Thyroid gland (tissue), 4 donors: ENCODE results near the gene MAT2B.

Experiments used
- POLR2A ChIP-seq, 2 donors: fragments of 450-650 bp; IDR thresholded peaks; one replicate each; pipeline ENCODE4 v1.6.1; 2017; ENCODE audit warnings: antibody characterized with exemption in 2 of 2, mild to moderate bottlenecking in 2 of 2, moderate library complexity in 1 of 2
- TF ChIP-seq, protein P1 (sequence below), 6 experiments: fragments of 200-600 bp in 3 of 6; fragments of 450-650 bp in 3 of 6; sonication (generic) in 3 of 6; IDR thresholded peaks; one replicate each; pipeline ENCODE4 v1.5.1; 2016 to 2019; ENCODE audit warnings: antibody characterized with exemption in 6 of 6, mild to moderate bottlenecking in 2 of 6, inconsistent platforms in 1 of 6, moderate library complexity in 1 of 6

DNA sequence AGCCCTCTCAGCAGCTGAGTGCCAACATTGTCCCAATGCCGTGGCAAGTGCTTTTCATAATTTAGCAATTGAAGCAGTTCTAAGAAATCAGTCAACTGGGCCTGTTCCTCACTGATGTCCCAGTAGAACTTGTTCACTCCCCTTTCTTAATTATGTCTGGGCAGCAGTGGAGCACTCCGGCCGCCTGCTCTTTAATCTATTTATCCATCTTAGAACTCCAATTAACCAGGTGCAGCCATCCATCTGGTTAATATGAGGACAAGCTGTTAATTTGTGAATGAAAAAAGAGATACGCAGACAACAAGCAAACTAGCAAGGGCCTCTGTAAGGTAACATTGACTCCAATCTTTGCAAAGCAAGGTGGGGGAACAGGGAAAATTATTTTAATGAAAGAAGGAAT, 39.4 kb downstream of the MAT2B start:
- TF ChIP-seq, protein P1, sequence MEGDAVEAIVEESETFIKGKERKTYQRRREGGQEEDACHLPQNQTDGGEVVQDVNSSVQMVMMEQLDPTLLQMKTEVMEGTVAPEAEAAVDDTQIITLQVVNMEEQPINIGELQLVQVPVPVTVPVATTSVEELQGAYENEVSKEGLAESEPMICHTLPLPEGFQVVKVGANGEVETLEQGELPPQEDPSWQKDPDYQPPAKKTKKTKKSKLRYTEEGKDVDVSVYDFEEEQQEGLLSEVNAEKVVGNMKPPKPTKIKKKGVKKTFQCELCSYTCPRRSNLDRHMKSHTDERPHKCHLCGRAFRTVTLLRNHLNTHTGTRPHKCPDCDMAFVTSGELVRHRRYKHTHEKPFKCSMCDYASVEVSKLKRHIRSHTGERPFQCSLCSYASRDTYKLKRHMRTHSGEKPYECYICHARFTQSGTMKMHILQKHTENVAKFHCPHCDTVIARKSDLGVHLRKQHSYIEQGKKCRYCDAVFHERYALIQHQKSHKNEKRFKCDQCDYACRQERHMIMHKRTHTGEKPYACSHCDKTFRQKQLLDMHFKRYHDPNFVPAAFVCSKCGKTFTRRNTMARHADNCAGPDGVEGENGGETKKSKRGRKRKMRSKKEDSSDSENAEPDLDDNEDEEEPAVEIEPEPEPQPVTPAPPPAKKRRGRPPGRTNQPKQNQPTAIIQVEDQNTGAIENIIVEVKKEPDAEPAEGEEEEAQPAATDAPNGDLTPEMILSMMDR (IDR thresholded peaks at IDR 0.05) = no peak
- no peak for TF ChIP-seq POLR2A (IDR thresholded peaks at IDR 0.05)
